BJ (cell line): Measurements from ENCODE around the gene OSGEP. TPM values are rescaled to one million over a fixed set of nuclear protein-coding genes. Genes with fewer than 3 reads are reported as not detected.

ENCODE experiments used
- CTCF ChIA-PET: fragments of 350-600 bp; formaldehyde crosslinking; extraction: SDS; loops from one replicate; lab custom pipeline; 2021; ENCODE audit warnings: antibody characterized with exemption, inconsistent platforms; lab: Yijun Ruan, JAX
- POLR2A ChIA-PET: fragments of 300-600 bp; sonication (Branson Sonifier 250); formaldehyde crosslinking; extraction: SDS; loops from one replicate; lab custom pipeline; 2021; ENCODE audit warnings: antibody characterized with exemption; lab: Charles Lee
- DNase-seq: peaks from one replicate; pipeline ENCODE4 v3.0.0-alpha.2; 2011; ENCODE audit warnings: low read depth
- H3K27me3 ChIP-seq: 2 replicates; pipeline ENCODE4 v1.6.0; 2011; ENCODE audit warnings: low read length; ENCODE audit not compliant: control insufficient read depth, insufficient read depth
- H3K36me3 ChIP-seq: 2 replicates; pipeline ENCODE4 v1.5.1; 2011; ENCODE audit warnings: low read length; ENCODE audit not compliant: control insufficient read depth, insufficient read depth
- H3K4me3 ChIP-seq: 2 replicates; pipeline ENCODE4 v1.5.1; 2011; ENCODE audit warnings: low read depth, mild to moderate bottlenecking, control low read depth, low read length
- CTCF ChIP-seq: IDR thresholded peaks from 2 replicates; pipeline ENCODE4 v1.5.1; 2011; ENCODE audit warnings: low read depth, mild to moderate bottlenecking, control low read depth, inconsistent platforms, low read length, moderate library complexity; ENCODE audit not compliant: insufficient read depth
- polyA plus RNA-seq: library from polyadenylated mRNA; depleted of rRNA; stranded (reverse); fragments of >200 nt; gene quantifications from 2 replicates; pipeline ENCODE4 v1.2.3, GENCODE V29; 2011

OSGEP gene
- polyA plus RNA-seq, 1 experiment: 28.9 TPM

DNA sequence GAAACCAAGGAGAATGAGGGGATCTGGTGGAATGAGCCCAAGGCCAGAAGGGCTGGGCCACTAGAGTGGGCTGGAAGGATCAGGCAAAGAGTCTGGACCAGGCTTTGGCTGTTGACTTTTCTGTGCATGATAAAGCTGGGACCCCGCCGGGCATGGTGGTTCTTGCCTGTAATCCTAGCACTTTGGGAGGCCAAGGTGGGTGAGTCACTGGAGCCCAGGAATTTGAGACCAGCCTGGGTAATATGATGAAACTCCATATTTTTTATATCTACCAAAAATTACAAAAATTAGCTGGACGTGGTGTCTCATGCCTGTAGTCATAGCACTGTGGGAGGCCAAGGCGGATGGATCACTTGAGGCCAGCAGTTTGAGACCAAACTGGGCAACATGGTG is 18.3 kb downstream of the OSGEP start:
- ChIA-PET CTCF (interaction anchor here (0.8 to 4.5 kb wide), 4 partner anchors 9 to 108 kb away, joined by 3 to 17 read pairs (median 4); partner anchors contain the start of gene TEP1), POLR2A (no interaction called here)
- TF ChIP-seq CTCF: no peak
- no peak overlapping the region for H3K4me3 ChIP-seq
- peak; percentile 18 for DNase-seq
- no peaks in the 10 kb centered on the region for H3K27me3 ChIP-seq
- no peaks in the 10 kb centered on the region for H3K36me3 ChIP-seq

DNA sequence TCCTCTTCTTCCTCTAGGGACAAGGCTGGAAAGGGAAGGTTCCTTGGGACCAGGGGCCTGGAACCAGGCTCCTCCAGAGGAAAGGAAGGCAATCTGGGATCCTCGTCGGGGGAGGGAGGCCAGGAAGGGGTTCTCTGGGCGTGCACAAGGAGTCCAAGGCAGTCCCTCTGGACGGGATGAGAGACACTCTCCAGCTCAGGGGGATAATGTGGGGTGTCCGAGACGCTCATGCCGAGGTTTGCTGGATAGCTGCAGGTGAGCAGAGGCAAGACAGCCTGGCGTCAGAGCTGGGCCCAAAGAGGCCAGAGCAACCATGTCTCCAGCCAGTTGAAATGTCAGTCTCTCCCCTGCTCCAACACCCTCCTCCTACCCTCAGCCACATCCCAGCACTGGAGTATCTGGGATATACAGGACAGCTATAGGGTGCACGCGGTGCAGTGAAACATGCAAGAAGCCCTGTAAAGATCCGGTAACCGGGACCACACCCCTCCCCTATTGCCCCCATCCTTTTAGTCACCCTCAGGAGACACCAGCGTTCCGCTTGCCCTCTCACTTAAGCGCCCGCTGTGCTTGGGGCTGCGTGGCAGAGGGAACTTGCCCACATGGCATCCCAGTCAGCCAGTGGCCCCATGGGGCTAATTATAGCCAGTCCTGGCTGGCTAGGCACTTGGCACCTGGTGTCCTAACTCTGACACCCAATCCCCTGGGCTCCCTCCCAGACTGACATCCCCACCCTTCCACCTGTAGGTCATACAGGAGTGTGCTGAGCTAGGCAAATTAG is 18.8 kb downstream of the OSGEP start, which contains the start of gene KLHL33:
KLHL33 (minus strand) TSS at position 585 of the 781 bp plus-strand sequence; CDS start at position 230, 355 bp downstream.
- no peaks in the 10 kb centered on the region for H3K36me3 ChIP-seq
- ChIA-PET POLR2A (no interaction called here), CTCF (interaction anchor here (0.8 to 4.5 kb wide), 5 partner anchors 9 to 108 kb away, joined by 3 to 17 read pairs (median 4); partner anchors contain the start of gene TEP1)
- H3K27me3 ChIP-seq: no peaks in the 10 kb centered on the region
- no peak for TF ChIP-seq CTCF
- DNase-seq: no peak
- no peak within 1 kb of the TSS for H3K4me3 ChIP-seq

DNA sequence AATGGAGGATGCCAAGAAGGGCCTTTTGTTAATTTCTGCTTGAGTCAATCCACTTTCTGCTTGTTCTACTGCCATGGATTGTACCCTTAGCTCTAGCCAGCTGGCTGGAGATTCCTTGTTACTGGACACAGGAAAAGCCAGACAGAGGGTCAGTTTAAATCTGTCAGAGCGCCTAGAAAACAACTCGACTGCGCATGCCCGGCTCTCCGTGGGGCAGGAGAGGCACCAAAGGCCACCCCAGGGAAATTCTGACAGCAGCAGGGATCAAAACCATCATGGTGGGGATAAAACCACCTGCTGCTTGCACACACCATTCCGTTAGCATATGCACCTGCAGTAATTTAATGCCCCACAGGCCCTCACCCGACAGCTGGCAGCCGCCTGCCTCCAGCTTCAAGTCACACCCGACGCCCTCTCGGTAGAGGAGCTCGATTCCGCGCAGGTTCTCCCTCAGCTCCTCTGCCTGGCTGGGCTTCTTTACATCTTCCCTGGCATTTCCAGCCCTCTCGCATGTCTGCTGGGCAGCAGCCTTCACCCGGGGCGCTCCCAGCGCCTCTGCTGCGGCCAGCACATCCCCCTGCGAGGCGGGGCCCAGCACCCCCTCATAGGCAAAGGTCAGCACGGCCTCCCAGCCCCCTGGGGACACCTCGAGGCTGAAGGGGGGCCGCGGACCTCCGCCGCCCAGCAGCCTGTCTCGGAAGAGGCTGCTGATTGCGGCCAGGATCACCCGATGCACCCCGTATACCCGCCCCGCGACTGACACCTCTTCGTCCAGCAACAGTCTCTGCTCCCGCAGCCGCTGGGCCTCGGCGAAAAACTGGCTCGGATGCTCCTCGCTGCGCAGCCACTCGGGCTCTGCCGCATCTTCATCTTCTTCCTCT is 19.7 kb downstream of the OSGEP start:
- CTCF ChIA-PET: interaction anchor here (1.4 to 4.5 kb wide), 2 partner anchors 12 to 20 kb away, joined by 4 to 17 read pairs; partner anchors contain the start of gene TEP1
- POLR2A ChIA-PET: no interaction called here
- no peak for DNase-seq
- TF ChIP-seq CTCF: no peak
- no peaks in the 10 kb centered on the region for H3K36me3 ChIP-seq
- H3K4me3 ChIP-seq: no peak overlapping the region
- H3K27me3 ChIP-seq: no peaks in the 10 kb centered on the region

- POLR2A ChIA-PET: no interaction called here
- Histone ChIP-seq H3K36me3 (no peaks in the 10 kb centered on the region), H3K4me3 (no peak overlapping the region), H3K27me3 (no peaks in the 10 kb centered on the region)
- CTCF ChIA-PET: interaction anchor here (1.0 to 3.0 kb wide), 2 partner anchors 14 to 16 kb away, joined by 4 to 11 read pairs; no protein-coding TSS in a partner anchor
- no peak for TF ChIP-seq CTCF
- DNase-seq: no peak
Observed at GRCh38 chr14:20429801-20430669, 24.6 kb downstream of the OSGEP start.
